GM11168 (cell line): ENCODE measurements around the gene ATP10A.

Experiments
- in situ Hi-C: fragments of 300-500 bp; cut with MboI; formaldehyde crosslinking; loops from one replicate; pipeline ENCODE4 v1.12.0; 2022; ENCODE audit warnings: low sequenced_read_pairs; ENCODE audit not compliant: unreplicated experiment

The ATP10A gene

GRCh38 chr15:25691544-25692430, 171.3 kb downstream of the ATP10A start:
- in situ Hi-C loops = no loop called here

GRCh38 chr15:25690673-25691543, 172.2 kb downstream of the ATP10A start:
- in situ Hi-C loops = no loop called here

- in situ Hi-C loops = no loop called here
Measured at GRCh38 chr15:25689592-25689991, 173.5 kb downstream of the ATP10A start.

GRCh38 chr15:25688166-25688565, 175.0 kb downstream of the ATP10A start:
- in situ Hi-C loops = no loop called here

GRCh38 chr15:25687689-25688088, 175.4 kb downstream of the ATP10A start:
- in situ Hi-C loops = no loop called here

- in situ Hi-C loops = no loop called here
Measured at GRCh38 chr15:25687276-25687675, 175.9 kb downstream of the ATP10A start.

GRCh38 chr15:25686780-25687179, 176.3 kb downstream of the ATP10A start:
- in situ Hi-C loops = no loop called here

- in situ Hi-C loops = no loop called here
Measured at GRCh38 chr15:25684521-25685431, 178.4 kb downstream of the ATP10A start.

GRCh38 chr15:25683911-25684310, 179.2 kb downstream of the ATP10A start:
- in situ Hi-C loops = no loop called here

- in situ Hi-C loops = no loop called here
Measured at GRCh38 chr15:25683415-25683814, 179.7 kb downstream of the ATP10A start.

- in situ Hi-C loops = no loop called here
Measured at GRCh38 chr15:25682340-25682739, 180.8 kb downstream of the ATP10A start.

GRCh38 chr15:25680686-25681025, 182.5 kb downstream of the ATP10A start:
- in situ Hi-C loops = no loop called here

- in situ Hi-C loops = no loop called here
Measured at GRCh38 chr15:25679964-25680685, 183.0 kb downstream of the ATP10A start.

GRCh38 chr15:25679492-25679891, 183.6 kb downstream of the ATP10A start:
- in situ Hi-C loops = no loop called here

- in situ Hi-C loops = no loop called here
Measured at GRCh38 chr15:25678500-25678855, 184.6 kb downstream of the ATP10A start.

GRCh38 chr15:25677719-25678499, 185.2 kb downstream of the ATP10A start:
- in situ Hi-C loops = no loop called here

- in situ Hi-C loops = no loop called here
Measured at GRCh38 chr15:25676070-25676469, 187.1 kb downstream of the ATP10A start.

GRCh38 chr15:25675396-25675795, 187.7 kb downstream of the ATP10A start:
- in situ Hi-C loops = no loop called here

GRCh38 chr15:25674913-25675312, 188.2 kb downstream of the ATP10A start:
- in situ Hi-C loops = no loop called here
